Gastroesophageal sphincter (tissue), 4 donors: ENCODE measurements around the gene MCM9. TPM values are rescaled to one million over a fixed set of nuclear protein-coding genes. Genes with fewer than 3 reads are reported as not detected.
A peak's percentile ranks its signal among the peaks of the same experiment; 100 is the strongest.

Experiments used
- ATAC-seq: fragments of 150-250 bp; one replicate; pipeline ENCODE4 v1.9.1; 2016; ENCODE audit warnings: mild to moderate bottlenecking, moderate library complexity
- H3K27ac ChIP-seq, 4 donors: fragments of 200-600 bp; sonication (generic) in 3 of 4; 1 replicate in 3 of 4; 2 replicates in 1 of 4; pipeline ENCODE4 v1.5.1; 2016 to 2019
- H3K27me3 ChIP-seq: fragments of 200-600 bp; sonication (generic); one replicate; pipeline ENCODE4 v1.5.1; 2019
- H3K36me3 ChIP-seq, 2 donors: fragments of 200-600 bp; sonication (generic); one replicate each; pipeline ENCODE4 v1.5.1; 2019; ENCODE audit warnings: control low read depth in 1 of 2
- H3K4me1 ChIP-seq, 3 donors: fragments of 200-600 bp; sonication (generic); 1 replicate in 2 of 3; 2 replicates in 1 of 3; pipeline ENCODE4 v1.5.1; 2016 to 2019; ENCODE audit warnings: control low read depth in 2 of 3
- H3K4me3 ChIP-seq, 2 donors: fragments of 200-600 bp; sonication (generic); one replicate each; pipeline ENCODE4 v1.5.1; 2019; ENCODE audit warnings: mild to moderate bottlenecking in 1 of 2, moderate library complexity in 1 of 2
- H3K9me3 ChIP-seq, 3 donors: fragments of 200-600 bp; sonication (generic); one replicate each; pipeline ENCODE4 v1.5.1; 2017 to 2019; ENCODE audit warnings: control low read depth in 2 of 3
- EP300 ChIP-seq: sonication (generic); formaldehyde crosslinking; IDR thresholded peaks from one replicate; pipeline ENCODE4 v1.6.1; 2017; ENCODE audit warnings: antibody characterized with exemption, mild to moderate bottlenecking
- POLR2A ChIP-seq, 2 donors: fragments of 450-650 bp; IDR thresholded peaks; one replicate each; pipeline ENCODE4 v1.6.1; 2017; ENCODE audit warnings: antibody characterized with exemption in 2 of 2, mild to moderate bottlenecking in 2 of 2, moderate library complexity in 1 of 2
- POLR2AphosphoS5 ChIP-seq: sonication (generic); formaldehyde crosslinking; IDR thresholded peaks from one replicate; pipeline ENCODE4 v1.6.1; 2017; ENCODE audit warnings: antibody characterized with exemption
- WGBS, 2 donors: methylation state at CpG; one replicate each; pipeline ENCODE4 v1.1.5; 2018; ENCODE audit warnings: low coverage in 1 of 2; 5-methylcytosine and 5-hydroxymethylcytosine counted together
- total RNA-seq, 4 donors: library from RNA; depleted of rRNA; stranded (reverse); fragments of >200 nt; gene quantifications; one replicate each; pipeline ENCODE4 v1.1.0, GENCODE V29; 2016
- TF ChIP-seq, protein P1 (sequence below), 4 experiments: fragments of 200-600 bp in 2 of 4; fragments of 450-650 bp in 2 of 4; sonication (generic) in 1 of 4; IDR thresholded peaks; one replicate each; pipeline ENCODE4 v1.5.1; 2017 to 2019; ENCODE audit warnings: antibody characterized with exemption in 4 of 4, mild to moderate bottlenecking in 2 of 4, moderate library complexity in 2 of 4

MCM9 gene
- total RNA-seq, 4 donors from 2014 or later = 7.7 to 25.7 (median 16.8) TPM

DNA sequence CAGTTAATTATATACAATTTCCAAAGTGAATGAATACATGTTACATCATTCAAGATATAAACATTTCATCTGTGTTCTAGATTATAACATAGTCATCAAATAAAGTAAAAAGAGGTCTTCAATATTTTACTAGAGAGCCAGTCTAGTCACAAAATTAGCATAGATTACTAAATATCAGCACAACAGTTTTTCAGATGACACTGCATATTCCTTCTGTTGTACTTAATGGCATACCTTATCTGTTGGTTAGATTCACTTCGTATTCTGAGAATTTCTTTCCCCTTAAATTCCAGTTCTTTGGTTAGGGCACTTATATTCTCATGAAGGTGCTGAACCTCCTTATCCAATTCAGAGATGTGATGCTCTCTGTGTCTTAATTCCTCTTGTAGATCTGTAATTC lies 39.8 kb upstream of the MCM9 start:
- Histone ChIP-seq H3K36me3 (peaks cover 0 to 40% of the 10 kb centered on the region in 2 donors), H3K27me3 (no peaks in the 10 kb centered on the region), H3K27ac (no peak overlapping the region), H3K9me3 (no peaks in the 10 kb centered on the region), H3K4me3 (no peak overlapping the region), H3K4me1 (no peaks in the 10 kb centered on the region)
- TF ChIP-seq POLR2AphosphoS5 = no peak
- no peak for TF ChIP-seq EP300
- no peak for TF ChIP-seq POLR2A (IDR thresholded peaks at IDR 0.05)
- TF ChIP-seq, protein P1, sequence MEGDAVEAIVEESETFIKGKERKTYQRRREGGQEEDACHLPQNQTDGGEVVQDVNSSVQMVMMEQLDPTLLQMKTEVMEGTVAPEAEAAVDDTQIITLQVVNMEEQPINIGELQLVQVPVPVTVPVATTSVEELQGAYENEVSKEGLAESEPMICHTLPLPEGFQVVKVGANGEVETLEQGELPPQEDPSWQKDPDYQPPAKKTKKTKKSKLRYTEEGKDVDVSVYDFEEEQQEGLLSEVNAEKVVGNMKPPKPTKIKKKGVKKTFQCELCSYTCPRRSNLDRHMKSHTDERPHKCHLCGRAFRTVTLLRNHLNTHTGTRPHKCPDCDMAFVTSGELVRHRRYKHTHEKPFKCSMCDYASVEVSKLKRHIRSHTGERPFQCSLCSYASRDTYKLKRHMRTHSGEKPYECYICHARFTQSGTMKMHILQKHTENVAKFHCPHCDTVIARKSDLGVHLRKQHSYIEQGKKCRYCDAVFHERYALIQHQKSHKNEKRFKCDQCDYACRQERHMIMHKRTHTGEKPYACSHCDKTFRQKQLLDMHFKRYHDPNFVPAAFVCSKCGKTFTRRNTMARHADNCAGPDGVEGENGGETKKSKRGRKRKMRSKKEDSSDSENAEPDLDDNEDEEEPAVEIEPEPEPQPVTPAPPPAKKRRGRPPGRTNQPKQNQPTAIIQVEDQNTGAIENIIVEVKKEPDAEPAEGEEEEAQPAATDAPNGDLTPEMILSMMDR (IDR thresholded peaks at IDR 0.05) = no peak
- ATAC-seq = no peak
- 59 to 100% methylated on average over 1 of the region's 1 CpG for WGBS, 2 donors

DNA sequence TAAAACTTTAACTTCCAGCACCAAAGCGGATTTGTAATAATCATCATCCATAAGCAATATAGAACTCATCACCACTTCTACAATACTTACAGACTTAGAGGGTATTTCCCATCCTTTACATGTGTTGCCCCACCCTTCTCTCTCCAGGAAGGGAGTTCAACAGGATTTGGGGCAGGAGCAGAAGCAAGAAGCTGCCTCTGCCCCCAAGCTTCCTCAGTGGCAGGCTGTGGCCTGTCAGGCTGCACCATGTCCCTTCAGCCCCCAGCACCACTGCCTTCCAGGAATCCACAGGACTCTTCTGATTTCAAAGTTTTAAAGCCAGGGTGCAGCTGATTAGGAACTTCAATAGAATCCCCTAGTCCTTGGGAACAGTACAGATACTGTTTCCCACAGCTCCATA lies 36.7 kb upstream of the MCM9 start:
- H3K4me1 ChIP-seq = no peaks in the 10 kb centered on the region
- H3K27me3 ChIP-seq = no peaks in the 10 kb centered on the region
- H3K36me3 ChIP-seq = peaks cover 0 to 23% of the 10 kb centered on the region in 2 donors
- no peak for TF ChIP-seq POLR2AphosphoS5
- TF ChIP-seq, protein P1 (IDR thresholded peaks at IDR 0.05) = no peak
- no peak for TF ChIP-seq POLR2A (IDR thresholded peaks at IDR 0.05)
- no peak for TF ChIP-seq EP300
- no peak overlapping the region for H3K4me3 ChIP-seq
- no peaks in the 10 kb centered on the region for H3K9me3 ChIP-seq
- WGBS, 2 donors = 88 to 94% methylated on average over 1 of the region's 1 CpG
- H3K27ac ChIP-seq = no peak overlapping the region
- no peak for ATAC-seq

DNA sequence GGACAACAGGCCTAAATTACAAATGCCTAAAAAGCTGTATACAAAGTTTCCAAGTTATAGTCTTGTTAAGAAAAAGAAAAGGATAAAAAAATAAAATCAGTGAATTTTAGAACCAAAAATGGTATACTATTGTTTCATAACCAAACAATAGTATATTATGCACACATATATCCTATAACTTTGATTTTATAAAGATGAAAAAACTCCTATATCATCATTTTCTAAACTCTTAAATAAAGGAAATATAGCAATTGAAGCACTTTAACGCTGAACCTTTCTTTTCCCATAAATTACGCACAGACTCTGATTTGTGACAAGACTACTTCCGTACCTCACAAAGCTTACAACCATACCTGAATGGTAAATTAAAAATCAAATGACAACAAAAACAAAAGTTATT lies 35.9 kb upstream of the MCM9 start:
- Histone ChIP-seq H3K27me3 (no peaks in the 10 kb centered on the region), H3K27ac (no peak overlapping the region), H3K9me3 (no peaks in the 10 kb centered on the region), H3K4me1 (no peaks in the 10 kb centered on the region), H3K4me3 (no peak overlapping the region), H3K36me3 (peaks cover 0 to 28% of the 10 kb centered on the region in 2 donors)
- TF ChIP-seq, protein P1 (IDR thresholded peaks at IDR 0.05) = no peak
- TF ChIP-seq POLR2A (IDR thresholded peaks at IDR 0.05) = no peak
- no peak for TF ChIP-seq EP300
- no peak for TF ChIP-seq POLR2AphosphoS5
- WGBS, 2 donors = 94 to 97% methylated on average over 3 of the region's 3 CpGs
- no peak for ATAC-seq

GRCh38 chr6:118968416-118968815 lies 33.5 kb upstream of the MCM9 start:
- no peak for TF ChIP-seq EP300
- TF ChIP-seq, protein P1 (IDR thresholded peaks at IDR 0.05) = peak; percentile 31 to 58 (median 46)
- Histone ChIP-seq H3K9me3 (no peaks in the 10 kb centered on the region), H3K4me1 (no peaks in the 10 kb centered on the region), H3K36me3 (peaks cover 0 to 27% of the 10 kb centered on the region in 2 donors), H3K27ac (no peak overlapping the region), H3K27me3 (no peaks in the 10 kb centered on the region), H3K4me3 (no peak overlapping the region)
- no peak for ATAC-seq
- WGBS, 2 donors = 2 to 15% methylated on average over 2 of the region's 2 CpGs

GRCh38 chr6:118967239-118967638 lies 32.3 kb upstream of the MCM9 start:
- Histone ChIP-seq H3K27me3 (no peaks in the 10 kb centered on the region), H3K27ac (no peak overlapping the region), H3K9me3 (no peaks in the 10 kb centered on the region), H3K4me1 (no peaks in the 10 kb centered on the region), H3K36me3 (peaks cover 0 to 19% of the 10 kb centered on the region in 2 donors), H3K4me3 (no peak overlapping the region)
- TF ChIP-seq EP300 (no peak), POLR2AphosphoS5 (no peak), POLR2A (IDR thresholded peaks at IDR 0.05) (no peak)
- TF ChIP-seq, protein P1 (IDR thresholded peaks at IDR 0.05) = no peak
- ATAC-seq = no peak
- WGBS, 2 donors = 69 to 86% methylated on average over 2 of the region's 2 CpGs
